Stimulated activated CD4-positive, alpha-beta T cell treated with anti-CD3 and anti-CD28 coated beads, Interleukin-2, amount 100 ng/mL, for 24 hours (primary cell): ENCODE measurements around the gene MYO15B.
A peak's percentile ranks its signal among the peaks of the same experiment; 100 is the strongest.

ENCODE experiments used
- DNase-seq, 2 donors: peaks; one replicate each; pipeline ENCODE4 v3.0.0-alpha.2; 2020

Gene MYO15B

DNA sequence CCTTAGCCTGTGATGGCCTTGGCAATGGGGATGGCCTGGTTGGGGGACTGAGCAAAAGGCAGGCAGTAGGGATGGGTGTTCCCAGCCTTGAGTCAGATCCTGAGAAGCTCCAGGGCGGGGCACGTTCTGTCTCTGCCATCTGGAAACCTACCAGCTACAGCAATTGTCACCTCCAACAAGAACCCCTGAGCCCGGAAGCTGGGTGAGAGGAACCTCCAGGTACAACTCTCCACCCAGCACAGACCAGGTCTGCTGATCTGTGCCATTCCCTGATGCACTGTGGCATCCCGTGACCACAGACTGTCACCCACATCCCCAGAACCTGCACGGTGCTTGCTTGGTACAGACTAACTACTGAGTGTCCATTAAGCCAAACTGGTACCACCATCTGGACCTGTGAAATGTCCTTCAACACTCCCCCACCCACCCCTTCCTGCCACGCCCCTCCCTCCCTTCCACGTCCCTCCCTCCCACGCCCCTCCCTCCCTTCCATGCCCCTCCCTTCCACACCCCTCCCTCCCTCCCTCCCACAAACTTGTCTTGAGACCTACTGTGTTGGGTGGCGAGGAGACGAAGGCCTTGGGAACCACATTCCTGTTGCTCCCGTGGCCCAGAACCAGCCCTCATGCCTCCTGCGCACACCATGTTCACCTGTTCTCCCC, 16.6 kb downstream of the MYO15B start:
- no peak for DNase-seq

DNA sequence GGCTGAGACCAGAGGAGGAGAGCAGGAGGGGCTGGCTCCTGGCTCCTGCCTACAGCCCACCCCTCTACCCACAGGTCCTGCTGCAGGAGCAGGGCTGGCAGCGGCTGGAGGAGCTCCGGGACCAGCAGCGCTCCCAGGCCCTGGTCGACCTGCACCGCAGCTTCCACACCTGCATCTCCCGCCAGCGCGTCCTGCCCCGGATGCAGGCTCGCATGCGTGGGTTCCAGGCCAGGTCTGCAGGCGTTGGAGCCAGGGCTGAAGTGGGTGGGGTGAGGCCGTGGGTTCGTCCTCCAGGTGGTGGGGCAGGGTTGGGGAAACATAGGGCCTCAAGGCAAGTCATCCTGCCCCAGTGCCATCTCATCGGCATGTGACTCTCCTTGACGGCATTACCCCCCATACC, 18.2 kb downstream of the MYO15B start:
- DNase-seq: no peak

DNA sequence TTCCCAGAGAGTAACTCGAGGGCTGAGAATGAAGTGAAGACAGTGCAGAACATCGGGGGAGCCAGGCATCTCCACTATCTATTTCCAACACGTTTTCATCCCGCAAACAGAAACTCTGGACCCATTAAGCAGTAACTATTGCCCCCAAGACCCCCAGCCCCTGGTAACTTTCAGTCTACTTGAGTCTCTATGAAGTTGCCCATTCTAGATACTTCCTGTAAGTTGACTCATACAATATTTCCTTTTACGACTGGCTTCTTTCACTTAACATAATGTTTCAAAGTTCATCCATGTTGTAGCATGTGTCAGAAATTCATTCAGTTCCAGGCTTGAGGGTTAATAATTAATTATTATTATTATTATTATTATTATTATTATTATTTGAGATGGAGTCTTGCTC, 19.5 kb downstream of the MYO15B start:
- DNase-seq: no peak

DNA sequence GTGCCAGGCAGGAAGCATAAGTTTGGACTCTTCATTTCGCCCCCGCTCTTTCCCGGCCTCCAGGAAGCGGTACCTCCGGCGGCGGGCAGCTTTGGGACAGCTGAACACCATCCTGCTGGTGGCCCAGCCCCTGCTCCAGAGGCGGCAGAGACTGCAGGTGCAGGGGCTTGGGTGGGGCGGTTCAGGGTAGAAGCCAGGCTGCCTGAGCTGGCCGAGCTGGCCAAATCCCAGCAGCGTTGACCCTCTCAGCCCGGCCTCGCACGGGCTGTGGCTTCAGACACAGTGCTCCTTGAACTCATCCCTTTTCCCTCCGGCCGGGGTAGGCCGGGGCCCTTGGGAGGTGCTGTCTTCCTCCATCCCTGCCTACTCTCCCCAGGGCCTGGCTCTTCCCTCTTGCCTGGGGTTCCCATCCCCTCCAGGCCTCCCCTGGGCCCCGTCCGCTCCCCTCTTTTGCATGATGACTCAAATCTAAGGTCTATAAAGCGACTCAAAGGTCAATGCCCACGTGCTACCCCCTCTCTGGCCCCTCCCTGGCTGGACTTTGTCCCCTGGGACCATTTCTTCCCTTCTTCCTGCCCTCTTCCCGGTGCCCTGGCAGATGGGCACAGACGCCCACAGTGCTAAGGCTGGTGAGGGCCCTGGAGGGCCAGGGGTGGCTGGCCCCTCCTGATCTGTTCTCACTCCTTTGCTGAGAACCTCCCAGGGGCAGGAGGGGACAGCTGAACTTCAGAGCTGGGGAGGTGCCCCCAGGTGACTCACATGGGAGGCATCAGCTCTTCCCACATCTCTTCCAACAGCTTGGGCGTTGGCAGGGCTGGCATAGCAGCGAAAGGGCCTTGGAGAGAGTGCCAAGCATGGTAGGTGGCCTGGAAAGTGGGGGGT, 22.7 kb downstream of the MYO15B start:
- no peak for DNase-seq

DNA sequence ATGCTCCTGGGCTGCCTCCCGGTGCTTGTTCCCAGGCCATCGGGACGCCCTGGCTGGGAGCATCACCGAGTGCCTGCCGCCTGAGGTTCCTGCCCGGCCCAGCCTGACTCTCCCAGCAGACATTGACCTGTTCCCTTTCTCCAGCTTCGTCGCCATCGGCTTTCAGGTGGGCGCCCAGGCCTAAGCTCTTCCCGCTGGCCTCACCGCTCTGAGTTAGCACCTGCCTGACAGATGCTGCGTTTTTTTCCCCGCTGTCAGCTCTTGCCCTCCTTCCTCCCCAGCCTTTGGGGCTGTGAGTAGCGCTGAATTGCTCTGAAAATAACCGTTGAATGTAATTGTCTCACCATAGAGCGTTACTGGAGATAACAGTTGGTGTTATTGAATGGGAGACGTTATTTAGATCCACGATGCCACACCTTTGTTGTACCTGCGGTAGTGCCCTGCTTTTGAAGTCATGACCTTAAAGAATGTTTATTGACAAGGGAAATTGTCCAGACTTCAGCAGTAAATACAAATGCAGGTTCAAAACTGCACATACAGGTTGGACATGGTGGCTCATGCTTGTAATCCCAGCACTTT, 24.3 kb downstream of the MYO15B start:
- DNase-seq: no peak

DNA sequence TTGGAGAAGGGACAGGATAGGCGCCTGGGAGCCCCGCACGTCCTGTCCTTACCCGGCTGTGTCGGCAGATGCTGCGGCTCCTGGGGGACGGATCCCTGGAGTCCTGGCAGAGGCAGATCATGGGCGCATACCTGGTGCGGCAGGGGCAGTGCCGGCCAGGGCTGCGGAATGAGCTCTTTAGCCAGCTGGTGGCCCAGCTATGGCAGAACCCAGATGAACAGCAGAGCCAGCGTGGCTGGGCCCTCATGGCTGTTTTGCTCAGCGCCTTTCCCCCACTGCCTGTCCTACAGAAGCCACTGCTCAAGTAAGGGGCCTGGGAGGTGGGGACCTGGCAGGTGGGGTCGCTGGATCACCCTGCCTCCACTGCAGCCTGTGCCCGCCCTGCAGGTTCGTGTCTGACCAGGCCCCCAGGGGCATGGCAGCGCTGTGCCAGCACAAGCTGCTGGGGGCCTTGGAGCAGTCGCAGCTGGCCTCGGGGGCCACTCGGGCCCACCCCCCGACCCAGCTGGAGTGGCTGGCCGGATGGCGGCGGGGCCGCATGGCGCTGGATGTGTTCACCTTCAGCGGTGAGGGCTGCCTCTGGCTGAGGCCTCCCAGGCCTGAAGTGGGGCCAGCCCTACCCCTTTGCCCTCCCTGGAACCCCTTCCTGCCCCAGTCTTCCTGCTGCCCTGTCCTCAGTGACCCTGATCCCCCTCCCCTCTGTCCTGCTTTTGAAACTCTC, 25.5 kb downstream of the MYO15B start:
- DNase-seq: no peak

DNA sequence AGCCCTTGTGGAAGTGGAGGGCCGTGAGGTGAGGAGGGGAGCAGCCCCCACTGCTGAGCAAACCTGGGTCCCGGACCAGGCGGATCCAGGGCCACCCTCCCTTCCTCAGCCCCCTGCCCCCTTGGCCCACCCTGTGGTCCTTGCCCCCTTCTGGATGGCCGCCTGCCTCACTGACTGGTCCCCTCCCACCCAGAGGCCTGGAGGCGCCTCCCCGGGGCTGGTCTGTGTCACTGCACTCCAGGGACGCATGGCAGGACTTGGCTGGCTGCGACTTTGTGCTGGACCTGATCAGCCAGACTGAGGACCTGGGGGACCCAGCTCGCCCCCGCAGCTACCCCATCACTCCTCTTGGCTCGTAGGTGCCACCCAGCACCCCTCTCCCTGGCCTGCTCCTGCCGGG, 26.4 kb downstream of the MYO15B start:
- no peak for DNase-seq

DNA sequence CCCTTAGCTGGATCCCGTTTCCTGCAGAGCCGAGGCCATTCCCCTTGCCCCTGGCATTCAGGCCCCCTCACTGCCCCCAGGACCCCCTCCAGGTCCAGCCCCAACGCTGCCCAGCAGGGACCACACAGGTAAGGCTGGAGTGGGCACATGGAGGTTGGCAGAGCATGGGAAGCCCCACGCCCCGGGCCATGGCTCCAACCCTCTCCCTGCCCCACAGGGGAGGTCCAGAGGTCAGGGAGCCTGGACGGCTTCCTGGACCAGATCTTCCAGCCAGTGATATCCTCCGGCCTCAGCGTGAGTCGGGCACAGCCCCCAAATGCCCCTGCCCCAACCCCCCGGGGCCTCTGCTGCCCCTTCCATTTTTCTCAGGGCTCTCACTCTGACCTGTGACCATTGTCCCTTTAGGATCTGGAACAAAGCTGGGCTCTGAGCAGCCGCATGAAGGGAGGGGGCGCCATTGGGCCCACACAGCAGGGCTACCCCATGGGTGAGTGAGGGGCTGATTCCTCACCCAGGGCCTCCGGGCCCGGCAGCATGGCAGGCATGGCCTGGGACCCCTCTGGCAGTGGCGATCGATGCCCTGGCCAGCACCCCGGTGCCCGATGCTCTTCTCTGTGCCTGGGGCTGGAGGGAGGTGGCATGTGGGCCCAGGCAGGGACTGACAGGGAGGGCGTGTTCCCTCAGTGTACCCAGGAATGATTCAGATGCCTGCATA, 27.1 kb downstream of the MYO15B start:
- DNase-seq: no peak

DNA sequence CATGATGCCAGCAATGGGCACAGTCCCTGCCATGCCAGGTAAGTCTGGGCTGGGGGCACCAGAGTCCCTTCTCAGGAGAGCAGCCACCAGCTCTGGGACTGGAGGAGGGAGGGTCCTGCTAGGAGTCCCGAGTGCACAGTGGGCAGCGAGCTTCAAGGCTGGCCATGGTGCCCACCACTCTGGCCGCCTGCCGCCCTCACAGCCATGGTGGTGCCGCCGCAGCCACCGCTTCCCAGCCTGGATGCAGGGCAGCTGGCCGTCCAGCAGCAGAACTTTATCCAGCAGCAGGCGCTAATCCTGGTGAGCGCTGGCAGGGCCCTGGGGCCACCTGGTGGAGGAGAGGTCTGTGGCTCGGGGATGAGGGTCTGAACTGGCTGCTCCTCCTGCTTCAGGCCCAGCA, 27.7 kb downstream of the MYO15B start:
- no peak for DNase-seq

DNA sequence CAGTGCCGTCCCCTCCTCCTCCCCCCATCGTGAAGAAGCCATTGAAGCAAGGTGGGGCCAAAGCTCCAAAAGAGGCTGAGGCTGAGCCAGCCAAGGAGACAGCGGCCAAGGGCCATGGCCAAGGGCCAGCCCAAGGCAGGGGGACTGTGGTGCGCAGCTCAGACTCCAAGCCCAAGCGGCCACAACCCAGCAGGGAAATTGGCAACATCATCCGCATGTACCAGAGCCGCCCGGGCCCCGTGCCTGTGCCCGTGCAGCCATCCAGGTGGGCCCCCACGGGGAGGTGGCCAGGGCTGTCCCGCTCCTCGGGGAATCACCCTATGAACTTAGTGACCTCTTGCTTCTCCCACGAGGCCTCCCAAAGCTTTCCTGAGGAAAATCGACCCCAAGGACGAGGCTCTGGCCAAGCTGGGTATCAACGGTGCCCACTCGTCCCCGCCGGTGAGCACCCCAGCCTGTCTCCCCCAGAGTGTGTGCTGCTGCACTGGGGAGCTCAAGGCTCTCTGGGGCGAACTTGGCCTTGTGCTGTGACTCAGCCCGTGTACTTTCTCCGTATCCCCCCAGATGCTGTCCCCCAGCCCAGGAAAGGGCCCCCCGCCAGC, 29.0 kb downstream of the MYO15B start:
- DNase-seq: no peak

DNA sequence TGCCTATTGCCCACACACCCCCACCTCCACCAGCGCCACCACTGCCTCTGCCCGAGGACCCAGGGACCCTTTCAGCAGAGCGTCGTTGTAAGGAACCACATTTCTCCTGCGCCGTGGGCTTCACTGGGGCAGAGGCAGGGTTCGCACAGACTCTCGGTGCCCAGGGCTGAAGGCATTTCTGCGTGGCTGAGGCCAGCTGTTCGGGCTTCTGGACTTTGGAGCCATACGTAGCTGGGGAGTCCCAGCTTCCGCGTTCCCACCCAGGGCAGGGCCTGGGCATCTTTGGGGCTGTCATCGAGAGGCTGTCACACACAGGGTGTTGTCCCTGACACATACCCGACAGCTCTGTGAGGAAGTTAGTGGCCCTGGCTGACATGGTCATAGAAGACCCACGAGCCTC, 29.6 kb downstream of the MYO15B start:
- DNase-seq: no peak

DNA sequence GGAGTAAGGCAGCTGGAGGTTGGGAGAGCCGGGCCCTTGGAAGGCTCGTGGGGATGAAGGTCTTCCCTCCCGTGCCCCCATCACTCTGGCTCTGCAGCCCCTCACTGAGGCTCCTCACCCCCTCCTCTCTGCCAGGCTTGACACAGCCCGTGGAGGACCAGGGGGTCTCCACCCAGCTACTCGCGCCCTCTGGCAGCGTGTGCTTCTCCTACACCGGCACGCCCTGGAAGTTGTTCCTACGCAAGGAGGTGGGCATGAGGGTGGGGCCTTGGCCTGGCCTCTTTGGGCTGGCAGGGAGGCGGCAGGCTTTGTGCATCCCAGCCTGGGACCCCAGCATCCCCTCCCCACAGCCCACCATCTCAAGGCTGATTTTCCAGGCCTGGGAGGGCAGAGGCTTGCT, 30.1 kb downstream of the MYO15B start:
- no peak for DNase-seq

DNA sequence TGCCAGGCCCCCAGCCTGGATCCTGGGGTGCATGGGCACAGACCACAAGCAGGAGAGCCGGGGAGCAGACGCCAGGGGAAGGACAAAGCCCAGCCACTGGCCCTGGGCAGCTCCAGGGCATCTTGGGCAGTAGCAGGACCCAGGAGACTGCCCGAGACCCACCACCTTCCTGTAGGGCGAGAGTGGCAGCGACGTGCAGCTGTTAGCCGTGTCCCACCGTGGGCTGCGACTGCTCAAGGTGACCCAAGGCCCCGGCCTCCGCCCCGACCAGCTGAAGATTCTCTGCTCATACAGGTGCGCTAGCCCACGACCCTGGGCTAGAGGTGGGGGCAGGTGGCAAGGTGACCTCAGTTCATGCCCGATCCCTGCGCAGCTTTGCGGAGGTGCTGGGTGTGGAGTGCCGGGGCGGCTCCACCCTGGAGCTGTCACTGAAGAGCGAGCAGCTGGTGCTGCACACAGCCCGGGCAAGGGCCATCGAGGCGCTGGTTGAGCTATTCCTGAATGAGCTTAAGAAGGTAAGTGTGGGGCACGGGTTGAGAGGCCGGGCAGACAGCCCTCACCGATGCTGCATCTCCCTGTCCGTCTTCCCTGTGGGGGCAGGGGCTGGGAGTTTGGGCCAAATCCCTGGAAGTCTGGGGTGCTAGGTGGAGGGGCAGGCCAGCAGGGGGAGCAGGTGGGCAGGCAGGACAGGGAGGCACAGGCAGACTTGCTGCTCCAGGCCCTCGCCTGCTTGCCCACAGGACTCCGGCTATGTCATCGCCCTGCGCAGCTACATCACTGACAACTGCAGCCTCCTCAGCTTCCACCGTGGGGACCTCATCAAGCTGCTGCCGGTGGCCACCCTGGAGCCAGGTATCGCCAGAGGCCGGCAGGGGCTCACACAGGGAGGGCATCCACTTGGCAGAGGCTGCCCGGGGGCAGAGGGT, 32.2 kb downstream of the MYO15B start:
- DNase-seq: peak; percentile 26 to 44

DNA sequence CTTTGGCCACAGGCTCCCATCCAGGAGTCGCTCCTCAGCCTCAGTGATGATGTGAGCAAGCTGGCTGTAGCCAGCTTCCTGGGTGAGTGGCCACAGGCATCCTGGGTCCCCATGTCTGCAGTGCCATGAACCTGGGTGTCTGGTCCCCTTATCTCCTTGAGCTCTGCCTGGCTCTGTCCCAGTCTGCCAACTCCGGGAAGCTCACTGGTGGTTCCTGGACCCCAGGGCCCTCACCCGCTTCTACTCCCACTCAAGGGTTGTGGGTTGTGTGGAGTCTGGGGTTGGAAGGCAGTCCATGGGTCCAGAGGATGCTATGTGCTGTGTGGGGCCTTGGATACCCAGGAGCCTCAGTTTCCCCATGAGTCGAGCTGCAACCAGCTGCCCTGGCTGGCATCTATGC, 33.9 kb downstream of the MYO15B start:
- no peak for DNase-seq

DNA sequence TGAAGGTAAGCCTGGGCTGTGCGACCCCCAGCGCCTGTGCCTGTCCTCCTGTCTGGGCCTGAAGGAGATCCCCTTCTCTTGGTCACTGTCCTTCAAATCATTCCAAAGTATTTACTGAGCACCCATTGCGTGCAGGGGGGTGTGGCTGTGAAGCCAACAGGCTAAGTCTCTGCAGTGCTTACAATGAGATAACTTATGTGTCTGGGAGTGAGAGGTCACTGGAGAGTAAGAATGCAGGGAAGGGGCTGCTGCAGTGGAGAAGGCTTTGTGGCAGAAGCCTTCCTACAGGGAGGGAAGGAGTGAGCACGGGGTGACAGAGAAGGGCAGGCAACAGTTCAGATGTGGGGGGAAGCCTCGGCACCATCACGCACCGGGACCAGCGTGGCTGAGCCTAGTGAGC, 34.5 kb downstream of the MYO15B start:
- no peak for DNase-seq

DNA sequence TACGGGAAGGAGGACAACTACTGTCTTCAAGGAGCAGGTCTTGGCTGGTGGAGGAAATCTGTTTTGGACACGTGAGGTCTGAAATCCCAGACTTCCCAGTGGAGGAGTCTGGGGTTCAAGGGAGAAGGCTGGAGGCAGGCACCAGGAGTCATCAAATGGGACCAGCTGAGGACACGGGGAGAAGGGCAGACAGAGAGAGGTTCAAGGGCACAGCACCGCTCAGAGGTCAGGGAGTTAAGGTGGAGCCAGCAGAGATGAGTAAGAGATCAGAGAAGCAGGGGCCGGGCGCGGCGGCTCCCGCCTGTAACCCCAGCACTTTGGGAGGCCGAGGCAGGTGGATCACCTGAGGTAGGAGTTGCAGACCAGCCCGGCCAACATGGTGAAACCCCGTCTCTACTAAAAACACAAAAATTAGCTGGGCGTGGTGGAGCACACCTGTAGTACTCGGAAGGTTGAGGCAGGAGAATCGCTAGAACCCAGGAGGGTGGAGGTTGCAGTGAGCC, 35.2 kb downstream of the MYO15B start:
- DNase-seq: no peak

DNA sequence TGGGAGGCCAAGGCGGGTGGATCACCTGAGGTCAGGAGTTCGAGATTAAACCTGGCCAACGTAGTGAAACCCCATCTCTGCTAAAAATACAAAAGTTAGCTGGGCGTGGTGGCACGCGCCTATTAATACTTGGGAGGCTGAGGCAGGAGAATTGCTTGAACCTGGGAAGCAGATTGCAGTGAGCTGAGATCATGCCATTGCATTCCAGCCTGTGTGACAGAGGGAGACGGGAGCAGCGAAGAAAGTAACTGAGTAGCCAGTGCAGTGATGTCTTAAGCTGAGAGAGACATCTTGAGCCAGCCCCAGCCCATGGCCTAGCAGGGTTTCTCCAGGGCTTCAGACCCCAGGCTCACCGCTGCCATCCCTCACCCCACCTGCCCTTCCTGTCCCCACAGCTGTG, 35.8 kb downstream of the MYO15B start:
- DNase-seq: no peak

DNA sequence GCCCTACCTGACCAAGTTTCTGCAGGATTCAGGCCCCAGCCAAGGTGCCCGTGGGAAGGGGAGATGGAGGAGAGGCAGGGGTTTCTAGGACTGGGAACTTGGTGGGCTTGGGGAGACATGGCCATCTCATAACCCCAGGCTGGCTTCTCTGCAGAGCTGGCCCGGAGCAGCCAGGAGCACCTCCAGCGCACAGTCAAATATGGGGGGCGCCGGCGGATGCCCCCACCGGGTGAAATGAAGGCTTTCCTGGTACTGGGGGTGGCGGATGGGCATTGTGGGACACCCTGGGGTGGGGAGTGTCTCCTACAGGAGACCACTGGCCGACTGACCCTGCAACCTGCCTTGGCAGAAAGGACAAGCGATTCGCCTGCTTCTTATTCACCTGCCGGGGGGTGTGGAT, 36.4 kb downstream of the MYO15B start:
- DNase-seq: no peak

DNA sequence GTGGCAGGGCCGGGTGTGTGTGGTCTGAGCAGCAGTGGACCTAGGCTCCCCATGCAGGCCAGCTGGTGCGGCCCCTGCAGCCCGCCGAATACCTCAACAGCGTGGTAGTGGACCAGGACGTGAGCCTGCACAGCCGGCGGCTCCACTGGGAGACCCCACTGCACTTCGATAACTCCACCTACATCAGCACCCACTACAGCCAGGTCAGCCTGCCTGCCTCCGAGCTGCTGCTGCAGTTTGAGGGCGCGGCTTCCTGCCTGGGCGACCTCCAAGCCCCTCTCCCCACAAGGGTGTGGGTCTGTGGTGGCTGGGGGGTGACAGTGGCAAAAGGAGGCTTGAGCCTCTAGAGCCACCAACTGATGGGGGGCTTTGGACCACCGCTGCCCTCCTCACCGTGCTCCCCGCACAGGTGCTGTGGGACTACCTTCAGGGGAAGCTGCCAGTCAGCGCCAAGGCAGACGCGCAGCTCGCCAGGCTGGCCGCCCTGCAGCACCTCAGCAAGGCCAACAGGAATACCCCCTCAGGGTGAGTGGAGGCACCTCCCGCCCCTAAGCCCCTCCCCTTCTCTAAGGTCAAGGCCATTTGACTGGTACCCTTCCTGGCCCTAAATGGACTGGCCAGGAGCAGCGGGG, 37.2 kb downstream of the MYO15B start:
- DNase-seq: no peak

DNA sequence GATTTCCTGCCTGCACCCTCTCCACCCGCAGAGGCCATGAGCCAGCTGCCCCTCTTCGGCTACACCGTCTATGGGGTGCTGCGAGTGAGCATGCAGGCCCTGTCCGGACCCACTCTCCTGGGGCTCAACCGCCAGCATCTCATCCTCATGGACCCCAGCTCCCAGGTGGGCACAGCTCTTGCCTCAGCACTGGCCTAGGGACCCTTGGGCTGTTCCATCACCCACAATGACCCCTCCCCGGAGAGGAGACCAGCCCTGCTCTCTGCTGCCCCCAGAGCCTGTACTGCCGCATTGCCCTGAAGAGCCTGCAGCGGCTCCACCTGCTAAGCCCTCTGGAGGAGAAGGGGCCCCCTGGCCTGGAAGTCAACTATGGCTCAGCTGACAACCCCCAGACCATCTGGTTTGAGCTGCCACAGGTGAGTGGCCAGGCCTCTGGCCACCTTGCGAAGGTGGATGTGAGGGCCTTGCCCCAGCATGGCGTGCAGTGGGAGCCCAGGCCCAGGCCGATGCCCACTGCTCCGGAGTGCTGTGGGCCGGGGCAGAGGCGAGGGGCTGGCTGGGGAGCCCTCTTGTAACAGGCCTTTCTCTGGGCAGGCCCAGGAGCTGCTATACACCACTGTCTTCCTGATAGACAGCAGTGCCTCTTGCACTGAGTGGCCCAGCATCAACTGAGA, 38.4 kb downstream of the MYO15B start:
- peak; percentile 23 to 31 for DNase-seq
